ENCODE results near the gene TTLL12.

DNA sequence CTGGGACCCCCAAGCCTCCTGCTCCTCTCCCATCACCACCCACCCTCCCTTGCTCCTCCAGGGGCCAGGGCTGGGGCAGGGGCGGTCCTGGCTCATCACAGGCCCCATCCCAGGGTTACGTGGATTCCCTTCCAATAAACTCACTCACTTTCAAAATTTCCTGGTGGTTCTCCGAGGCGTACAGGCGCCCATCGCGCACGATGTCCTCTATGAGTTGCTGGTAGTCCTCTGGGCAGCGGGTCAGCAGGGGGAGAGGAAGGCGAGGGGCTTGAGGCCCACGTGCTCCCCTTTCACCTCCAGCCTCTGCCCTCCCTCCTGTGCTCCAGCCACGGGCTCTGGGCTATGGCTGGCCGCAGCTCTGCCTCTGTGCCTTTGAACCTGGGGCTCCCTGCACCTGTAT is 20.5 kb upstream of the TTLL12 start:
- TF ChIP-seq POLR2A (IDR thresholded peaks at IDR 0.05; ENCODE audit: low read depth, low read length) = no peak
- TF ChIP-seq TAF1 (IDR thresholded peaks at IDR 0.05; ENCODE audit: low read depth, low read length) = no peak
- no peak for TF ChIP-seq SPI1 (IDR thresholded peaks at IDR 0.05; ENCODE audit: low read depth, low read length)

Data from GM12891 (cell line).